Type B pancreatic cell (in vitro differentiated cells): Measurements from ENCODE around the gene GNA14. TPM values are rescaled to one million over a fixed set of nuclear protein-coding genes. Genes with fewer than 3 reads are reported as not detected.

ENCODE experiments used
- DNase-seq: peaks from one replicate; pipeline ENCODE4 v3.0.0; 2021; ENCODE audit warnings: mixed read lengths; ENCODE audit not compliant: unreplicated experiment; ENCODE audit errors: extremely low spot score
- H3K27ac Mint-ChIP-seq: 2 replicates; pipeline ENCODE4 v1.8.0; 2021; ENCODE audit warnings: mild to moderate bottlenecking, mixed read lengths
- H3K27me3 Mint-ChIP-seq: 2 replicates; pipeline ENCODE4 v1.8.0; 2021; ENCODE audit warnings: mixed read lengths
- H3K36me3 Mint-ChIP-seq: 2 replicates; pipeline ENCODE4 v1.8.0; 2021; ENCODE audit warnings: mixed read lengths
- H3K4me1 Mint-ChIP-seq: one replicate; pipeline ENCODE4 v1.8.0; 2021; ENCODE audit warnings: mixed read lengths; ENCODE audit not compliant: unreplicated experiment
- H3K4me3 Mint-ChIP-seq: 2 replicates; pipeline ENCODE4 v1.8.0; 2021; ENCODE audit warnings: mild to moderate bottlenecking, mixed read lengths
- H3K9me3 Mint-ChIP-seq: 2 replicates; pipeline ENCODE4 v1.8.0; 2021; ENCODE audit warnings: mixed read lengths
- CTCF ChIP-seq: fragments of 200-600 bp; sonication (generic); conservative IDR thresholded peaks from 2 replicates; pipeline ENCODE4 v1.5.0; 2021; ENCODE audit warnings: antibody characterized with exemption, mild to moderate bottlenecking
- total RNA-seq: library from RNA; stranded (reverse); gene quantifications from 2 replicates; pipeline ENCODE4 v1.2.1, GENCODE V29; 2021; ENCODE audit warnings: low replicate concordance

Gene GNA14
- total RNA-seq, 1 donor from 2014 or later: not detected

- TF ChIP-seq CTCF: no peak
- no peaks in the 10 kb centered on the region for H3K9me3 Mint-ChIP-seq
- H3K27me3 Mint-ChIP-seq: no peaks in the 10 kb centered on the region
- no peak overlapping the region for H3K4me3 Mint-ChIP-seq
- H3K27ac Mint-ChIP-seq: no peak overlapping the region
- peaks cover 9% of the 10 kb centered on the region for H3K4me1 Mint-ChIP-seq
- no peak for DNase-seq
- H3K36me3 Mint-ChIP-seq: no peaks in the 10 kb centered on the region
Measured at GRCh38 chr9:77672183-77672582, 24.1 kb upstream of the GNA14 start.

DNA sequence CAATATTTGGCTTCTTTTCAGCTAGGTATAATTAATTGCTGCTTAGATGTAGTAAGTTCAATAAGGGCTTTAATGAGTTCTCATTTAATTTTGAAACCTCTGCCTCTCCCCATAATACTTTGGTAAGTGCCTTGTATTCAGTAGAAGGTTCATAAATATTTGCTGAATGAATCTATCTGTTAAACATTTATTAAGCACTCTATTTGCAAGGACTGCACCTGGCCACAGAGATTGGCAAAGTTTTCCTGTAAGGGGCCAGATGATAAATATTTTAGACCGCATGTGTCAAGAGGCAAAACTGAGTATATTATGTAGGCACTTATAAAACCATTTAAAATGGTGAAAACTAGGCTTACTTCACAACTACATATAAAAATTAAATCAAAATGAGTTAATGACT is 19.0 kb upstream of the GNA14 start:
- H3K27me3 Mint-ChIP-seq: no peaks in the 10 kb centered on the region

DNA sequence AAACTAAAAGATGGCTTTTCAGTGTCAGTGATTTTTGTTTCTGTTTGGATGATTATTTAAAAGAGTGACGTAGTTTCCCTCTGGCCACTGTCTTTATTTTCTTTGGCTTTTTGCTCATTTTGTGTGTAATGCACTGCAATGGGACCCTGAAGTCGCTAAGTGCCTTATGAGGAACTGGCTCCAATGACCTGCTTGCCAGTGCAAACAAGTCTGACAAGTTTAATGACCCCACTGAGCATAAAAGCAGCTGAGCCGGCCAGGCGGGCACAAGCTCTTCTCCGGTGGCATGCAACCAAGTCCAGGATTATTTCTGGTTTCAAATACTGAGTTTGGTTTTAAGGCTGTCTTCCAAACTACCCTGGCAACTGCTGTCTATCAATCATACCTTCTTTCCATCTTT is 15.6 kb upstream of the GNA14 start:
- no peak for DNase-seq
- peaks cover 18% of the 10 kb centered on the region for H3K4me1 Mint-ChIP-seq
- TF ChIP-seq CTCF: no peak
- no peaks in the 10 kb centered on the region for H3K36me3 Mint-ChIP-seq
- no peak overlapping the region for H3K27ac Mint-ChIP-seq
- H3K27me3 Mint-ChIP-seq: no peaks in the 10 kb centered on the region
- H3K4me3 Mint-ChIP-seq: no peak overlapping the region
- H3K9me3 Mint-ChIP-seq: no peaks in the 10 kb centered on the region

More for the DNA sequence above, 19.0 kb upstream of the GNA14 start:
- TF ChIP-seq CTCF: no peak
- Mint-ChIP-seq H3K9me3 (no peaks in the 10 kb centered on the region), H3K36me3 (no peaks in the 10 kb centered on the region), H3K4me3 (no peak overlapping the region), H3K4me1 (peaks cover 16% of the 10 kb centered on the region), H3K27ac (no peak overlapping the region)
- DNase-seq: no peak

DNA sequence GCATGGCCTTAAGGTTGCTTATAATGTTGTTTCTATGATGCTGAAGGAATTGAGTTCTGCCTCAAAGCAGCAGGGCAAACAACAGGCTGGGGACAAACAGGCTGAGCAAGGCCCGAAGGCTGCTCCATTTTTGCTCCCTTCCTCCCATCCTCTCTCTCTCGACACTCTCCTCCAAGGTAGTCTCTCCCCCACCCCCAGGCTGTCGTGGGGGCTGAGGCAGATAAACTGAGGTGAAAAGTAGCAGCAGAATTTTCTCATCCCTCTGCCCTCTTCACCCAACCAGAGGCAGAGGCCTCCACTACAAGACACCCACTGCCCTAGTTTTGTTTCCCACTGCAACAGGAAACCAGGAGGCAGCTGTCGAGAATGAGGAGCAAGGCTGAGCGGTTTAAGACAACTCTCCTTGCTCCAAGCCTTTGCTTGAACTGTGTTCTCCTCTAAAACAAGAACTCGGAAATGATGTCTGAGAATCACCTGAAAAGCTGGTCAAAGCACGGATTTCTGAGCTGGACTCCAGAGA is 13.5 kb upstream of the GNA14 start:
- no peaks in the 10 kb centered on the region for H3K27me3 Mint-ChIP-seq
- DNase-seq: no peak
- peaks cover 18% of the 10 kb centered on the region for H3K4me1 Mint-ChIP-seq
- no peak overlapping the region for H3K27ac Mint-ChIP-seq
- no peaks in the 10 kb centered on the region for H3K9me3 Mint-ChIP-seq
- no peak for TF ChIP-seq CTCF
- H3K36me3 Mint-ChIP-seq: no peaks in the 10 kb centered on the region
- H3K4me3 Mint-ChIP-seq: no peak overlapping the region

DNA sequence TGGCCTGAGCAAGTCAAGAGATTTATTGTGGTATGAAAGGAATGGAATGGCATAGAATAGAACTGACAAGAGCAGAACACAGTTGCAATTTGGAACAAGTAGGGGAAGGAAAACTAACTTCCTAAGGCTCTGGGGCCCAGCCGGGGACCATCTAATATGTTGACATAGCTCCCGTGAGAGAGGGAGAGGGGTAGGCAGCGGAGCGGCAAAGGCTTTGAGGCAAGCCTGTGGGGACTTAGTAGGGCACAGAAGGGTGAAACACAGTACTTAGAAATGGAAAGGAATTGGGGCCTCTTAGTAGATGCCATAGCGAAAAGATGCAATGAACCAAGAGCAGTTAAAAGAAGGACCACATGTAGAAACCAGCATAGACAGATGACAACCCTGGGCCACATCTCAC is 11.8 kb upstream of the GNA14 start:
- Mint-ChIP-seq H3K27me3 (no peaks in the 10 kb centered on the region), H3K27ac (no peak overlapping the region), H3K4me1 (peaks cover 18% of the 10 kb centered on the region), H3K9me3 (no peaks in the 10 kb centered on the region), H3K36me3 (no peaks in the 10 kb centered on the region), H3K4me3 (no peak overlapping the region)
- no peak for DNase-seq
- no peak for TF ChIP-seq CTCF

DNA sequence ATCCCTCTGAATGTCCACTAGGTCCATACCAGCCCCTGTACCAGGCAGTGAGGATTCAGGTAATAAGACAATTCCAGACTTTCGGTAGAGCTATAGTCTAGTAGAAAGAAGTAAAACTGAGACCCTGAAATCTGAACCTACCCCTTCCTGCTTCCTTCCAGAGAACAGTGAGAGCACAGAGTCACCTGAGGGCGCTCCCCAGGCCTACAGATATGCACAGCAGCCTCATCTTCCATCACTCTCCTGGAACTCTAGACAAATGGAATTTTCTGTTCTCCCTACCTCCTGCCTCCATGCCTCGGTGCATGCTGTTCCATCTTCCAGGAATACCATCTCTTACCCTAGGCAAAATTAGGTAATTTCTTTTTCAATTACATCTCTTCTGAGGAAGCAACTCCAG is 3.1 kb upstream of the GNA14 start:
- H3K4me3 Mint-ChIP-seq: no peak overlapping the region
- TF ChIP-seq CTCF: no peak
- no peaks in the 10 kb centered on the region for H3K4me1 Mint-ChIP-seq
- H3K27me3 Mint-ChIP-seq: peaks cover 21% of the 10 kb centered on the region
- DNase-seq: no peak
- no peaks in the 10 kb centered on the region for H3K36me3 Mint-ChIP-seq
- no peaks in the 10 kb centered on the region for H3K9me3 Mint-ChIP-seq
- no peak overlapping the region for H3K27ac Mint-ChIP-seq
